Esophagus muscularis mucosa (tissue), 4 donors: ENCODE data around the gene PTPN11.

Source experiments
- CTCF ChIP-seq, 3 experiments: fragments of 200-600 bp in 2 of 3; fragments of 450-650 bp in 1 of 3; sonication (generic) in 2 of 3; IDR thresholded peaks; one replicate each; pipeline ENCODE4 v1.5.1; 2017 to 2019; ENCODE audit warnings: antibody characterized with exemption in 3 of 3, mild to moderate bottlenecking in 2 of 3, moderate library complexity in 1 of 3
- EP300 ChIP-seq: sonication (generic); formaldehyde crosslinking; IDR thresholded peaks from one replicate; pipeline ENCODE4 v1.6.1; 2017; ENCODE audit warnings: antibody characterized with exemption
- POLR2A ChIP-seq: fragments of 450-650 bp; IDR thresholded peaks from one replicate; pipeline ENCODE4 v1.6.1; 2017; ENCODE audit warnings: antibody characterized with exemption, moderate library complexity, mild to moderate bottlenecking, low read depth

GRCh38 chr12:112551681-112552080 lies 132.9 kb downstream of the PTPN11 start:
- TF ChIP-seq POLR2A (no peak), CTCF (IDR thresholded peaks at IDR 0.05) (no peak), EP300 (no peak)
